LNCaP clone FGC (cell line): ENCODE data around the gene ITPRID1.

Experiments used
- DNase-seq: peaks from one replicate; pipeline ENCODE4 v3.0.0-alpha.2; 2011; ENCODE audit warnings: low read depth
- H3K4me3 ChIP-seq: 2 replicates; pipeline ENCODE4 v1.5.1; 2011; ENCODE audit warnings: mild to moderate bottlenecking, low read depth, low read length, control low read depth
- CTCF ChIP-seq: IDR thresholded peaks from 2 replicates; pipeline ENCODE4 v1.5.1; 2012; ENCODE audit warnings: mild to moderate bottlenecking; ENCODE audit not compliant: control insufficient read depth, insufficient read depth; ENCODE audit errors: extremely low read depth

ITPRID1 gene

GRCh38 chr7:31490796-31491314 is 23.0 kb upstream of the ITPRID1 start:
- no peak overlapping the region for H3K4me3 ChIP-seq
- DNase-seq, result no peak
- no peak for TF ChIP-seq CTCF

- H3K4me3 ChIP-seq, result no peak overlapping the region
- no peak for DNase-seq
- TF ChIP-seq CTCF, result no peak
Observed at GRCh38 chr7:31492086-31492485, 21.8 kb upstream of the ITPRID1 start.

GRCh38 chr7:31493714-31494181 is 20.1 kb upstream of the ITPRID1 start:
- H3K4me3 ChIP-seq, result no peak overlapping the region
- DNase-seq, result no peak

GRCh38 chr7:31494421-31494820 is 19.5 kb upstream of the ITPRID1 start:
- H3K4me3 ChIP-seq, result no peak overlapping the region
- TF ChIP-seq CTCF, result no peak
- DNase-seq, result no peak

More at GRCh38 chr7:31493714-31494181, 20.1 kb upstream of the ITPRID1 start:
- TF ChIP-seq CTCF, result no peak

GRCh38 chr7:31495653-31496052 is 18.2 kb upstream of the ITPRID1 start:
- no peak for TF ChIP-seq CTCF
- DNase-seq, result no peak
- H3K4me3 ChIP-seq, result no peak overlapping the region

GRCh38 chr7:31497516-31497915 is 16.4 kb upstream of the ITPRID1 start:
- no peak overlapping the region for H3K4me3 ChIP-seq
- DNase-seq, result no peak

More at GRCh38 chr7:31497516-31497915, 16.4 kb upstream of the ITPRID1 start:
- TF ChIP-seq CTCF, result no peak
